HCT116 (cell line): Measurements from ENCODE around the gene SNTG2. TPM values are rescaled to one million over a fixed set of nuclear protein-coding genes. Genes with fewer than 3 reads are reported as not detected.

ENCODE experiments used
- ATAC-seq: fragments of 200-7000 bp; cut with Tn5 transposase; 2 replicates; pipeline ENCODE4 v1.9.1; 2020; ENCODE audit warnings: mild to moderate bottlenecking, moderate library complexity
- BruUV-seq: library from RNA; stranded (reverse); fragments of 400-500 nt; replicated peaks from 2 replicates; lab custom pipeline; 2021; lab: Mats Ljungman, UMichigan
- CTCF ChIA-PET: fragments of 300-600 bp; sonication (Branson Sonifier 250); formaldehyde crosslinking; loops from one replicate; lab custom pipeline; 2021; ENCODE audit warnings: antibody characterized with exemption; lab: Charles Lee
- POLR2A ChIA-PET: fragments of 300-600, 350-600 bp; sonication (Branson Sonifier 250); formaldehyde crosslinking; loops from one replicate; lab custom pipeline; 2021; ENCODE audit warnings: antibody characterized with exemption; lab: Charles Lee
- RAD21 ChIA-PET, 2 experiments: fragments of 300-600 bp; sonication (Branson Sonifier 250); formaldehyde crosslinking; loops; one replicate each; lab custom pipeline; 2023; ENCODE audit warnings: low total read pairs in 2 of 2; ENCODE audit not compliant: uncharacterized antibody in 2 of 2, unreplicated experiment in 2 of 2, low non-redundant PET in 1 of 2; lab: Charles Lee
- DNase-seq: peaks from one replicate; pipeline ENCODE4 v3.0.0-alpha.2; 2010; ENCODE audit warnings: low read depth, low spot score
- H2AFZ ChIP-seq: fragments of 200-600 bp; shearing (Covaris generic), sonication (generic); 2 replicates; pipeline ENCODE4 v1.6.1; 2017; ENCODE audit warnings: low read depth, mixed run types, mixed read lengths, antibody characterized with exemption, low read length; ENCODE audit not compliant: poor library complexity, severe bottlenecking
- H3K27ac ChIP-seq: 2 replicates; pipeline ENCODE4 v1.5.1; 2012; ENCODE audit warnings: low read depth, low read length
- H3K27me3 ChIP-seq: fragments of 200-600 bp; sonication (generic); 2 replicates; pipeline ENCODE4 v1.6.1; 2016; ENCODE audit warnings: mixed run types, low read length, mixed read lengths; ENCODE audit not compliant: insufficient read depth
- H3K36me3 ChIP-seq, 2 experiments: fragments of 200-500 bp in 1 of 2; fragments of 200-600 bp in 1 of 2; sonication (Bioruptor generic) in 1 of 2; sonication (generic) in 1 of 2; 2 replicates each; pipeline versions ENCODE4 v1.5.1 to v1.6.1; 2014 to 2016; ENCODE audit warnings: low read length in 2 of 2, inconsistent platforms in 1 of 2, mixed read lengths in 1 of 2, mixed run types in 1 of 2; ENCODE audit not compliant: insufficient read depth in 2 of 2, control insufficient read depth in 1 of 2
- H3K4me1 ChIP-seq, 2 experiments: fragments of 200-600 bp in 1 of 2; sonication (generic) in 1 of 2; 2 replicates each; pipeline versions ENCODE4 v1.5.1 to v1.6.1; 2012 to 2017; ENCODE audit warnings: low read length in 2 of 2, inconsistent platforms in 1 of 2, mild to moderate bottlenecking in 1 of 2, mixed read lengths in 1 of 2, mixed run types in 1 of 2, moderate library complexity in 1 of 2; ENCODE audit not compliant: insufficient read depth in 2 of 2, control insufficient read depth in 1 of 2
- H3K4me2 ChIP-seq: fragments of 200-600 bp; sonication (generic); 2 replicates; pipeline ENCODE4 v1.6.1; 2017; ENCODE audit warnings: mixed run types, low read length, mixed read lengths
- H3K4me3 ChIP-seq, 2 experiments: fragments of 200-600 bp in 1 of 2; sonication (generic) in 1 of 2; replicated peaks in 1 of 2; 2 replicates each; pipeline ENCODE4 v1.5.1; 2011 to 2016; ENCODE audit warnings: low read length in 2 of 2, control low read depth in 1 of 2, low read depth in 1 of 2, mild to moderate bottlenecking in 1 of 2, mixed read lengths in 1 of 2, mixed run types in 1 of 2
- H3K79me2 ChIP-seq: fragments of 200-600 bp; sonication (generic); 2 replicates; pipeline ENCODE4 v1.6.1; 2017; ENCODE audit warnings: mild to moderate bottlenecking, mixed run types, low read length, moderate library complexity, mixed read lengths; ENCODE audit not compliant: insufficient read depth
- H3K9ac ChIP-seq: fragments of 200-600 bp; sonication (generic); 2 replicates; pipeline ENCODE4 v1.6.1; 2016; ENCODE audit warnings: low read length, mixed read lengths
- H3K9me2 ChIP-seq: fragments of 200-600 bp; sonication (generic), shearing (Covaris generic); 2 replicates; pipeline ENCODE4 v1.6.1; 2017; ENCODE audit warnings: mixed run types, mild to moderate bottlenecking, moderate library complexity; ENCODE audit not compliant: insufficient read depth
- H3K9me3 ChIP-seq, 2 experiments: fragments of 200-500 bp in 1 of 2; fragments of 200-600 bp in 1 of 2; sonication (Bioruptor generic) in 1 of 2; sonication (generic) in 1 of 2; 2 replicates each; pipeline ENCODE4 v1.6.1; 2014 to 2017; ENCODE audit warnings: low read length in 2 of 2, mixed read lengths in 2 of 2, inconsistent platforms in 1 of 2, low read depth in 1 of 2, mild to moderate bottlenecking in 1 of 2, mixed run types in 1 of 2, moderate library complexity in 1 of 2; ENCODE audit not compliant: control insufficient read depth in 1 of 2, insufficient read depth in 1 of 2
- H4K20me1 ChIP-seq: fragments of 200-600 bp; sonication (generic), shearing (Covaris generic); 2 replicates; pipeline ENCODE4 v1.6.1; 2017; ENCODE audit warnings: mixed run types, mild to moderate bottlenecking, moderate library complexity; ENCODE audit not compliant: insufficient read depth
- CBX3 ChIP-seq: IDR thresholded peaks from 2 replicates; pipeline ENCODE4 v1.6.1; 2012; ENCODE audit warnings: low read depth
- CEBPB ChIP-seq: IDR thresholded peaks from 2 replicates; pipeline ENCODE4 v1.6.1; 2012; ENCODE audit warnings: low read depth
- EGR1 ChIP-seq: IDR thresholded peaks from 2 replicates; pipeline ENCODE4 v1.6.1; 2012; ENCODE audit warnings: low read depth
- EZH2phosphoT487 ChIP-seq: fragments of 200-600 bp; IDR thresholded peaks from 2 replicates; pipeline ENCODE4 v1.6.1; 2018; ENCODE audit warnings: antibody characterized with exemption, borderline replicate concordance
- POLR2AphosphoS5 ChIP-seq: IDR thresholded peaks from 2 replicates; pipeline ENCODE4 v1.6.1; 2011; ENCODE audit warnings: mild to moderate bottlenecking, low read depth, low read length, moderate library complexity
- RAD21 ChIP-seq: IDR thresholded peaks from 2 replicates; pipeline ENCODE4 v1.6.1; 2012; ENCODE audit warnings: low read depth, mild to moderate bottlenecking
- SIN3A ChIP-seq: IDR thresholded peaks from 2 replicates; pipeline ENCODE4 v1.6.1; 2012; ENCODE audit warnings: low read depth
- SP1 ChIP-seq: IDR thresholded peaks from 2 replicates; pipeline ENCODE4 v1.6.1; 2012; ENCODE audit warnings: low read depth
- TCF7L2 ChIP-seq: IDR thresholded peaks from 2 replicates; pipeline ENCODE4 v1.7.0; 2011; ENCODE audit warnings: borderline replicate concordance, inconsistent platforms; ENCODE audit not compliant: insufficient read depth, insufficient read length; ENCODE audit errors: extremely low read depth
- YY1 ChIP-seq: IDR thresholded peaks from 2 replicates; pipeline ENCODE4 v1.6.1; 2011; ENCODE audit warnings: low read length, low read depth, moderate library complexity, mild to moderate bottlenecking; ENCODE audit not compliant: insufficient replicate concordance; ENCODE audit errors: extremely low read depth
- ZNF274 ChIP-seq: fragments of 200-500 bp; sonication (Bioruptor generic); IDR thresholded peaks from 2 replicates; pipeline ENCODE4 v1.6.1; 2014; ENCODE audit warnings: mild to moderate bottlenecking, low read depth, low read length, inconsistent platforms
- intact Hi-C: fragments of 100-400 bp; cut with micrococcal nuclease; formaldehyde crosslinking; loops from 2 replicates; pipeline ENCODE4 v1.10.0; 2022
- total RNA-seq: library from RNA; stranded (reverse); gene quantifications from one replicate; pipeline ENCODE4 v1.2.1, GENCODE V29; 2021; ENCODE audit not compliant: unreplicated experiment
- TF ChIP-seq, protein P1 (sequence below): IDR thresholded peaks from 2 replicates; pipeline ENCODE4 v1.6.1; 2012
- TF ChIP-seq, protein P2 (sequence below): IDR thresholded peaks from 2 replicates; pipeline ENCODE4 v1.6.1; 2011; ENCODE audit warnings: mild to moderate bottlenecking, low read length, moderate library complexity; ENCODE audit not compliant: insufficient replicate concordance; ENCODE audit errors: extremely low read depth

Gene SNTG2
- total RNA-seq, 1 experiment from 2014 or later = not detected

DNA sequence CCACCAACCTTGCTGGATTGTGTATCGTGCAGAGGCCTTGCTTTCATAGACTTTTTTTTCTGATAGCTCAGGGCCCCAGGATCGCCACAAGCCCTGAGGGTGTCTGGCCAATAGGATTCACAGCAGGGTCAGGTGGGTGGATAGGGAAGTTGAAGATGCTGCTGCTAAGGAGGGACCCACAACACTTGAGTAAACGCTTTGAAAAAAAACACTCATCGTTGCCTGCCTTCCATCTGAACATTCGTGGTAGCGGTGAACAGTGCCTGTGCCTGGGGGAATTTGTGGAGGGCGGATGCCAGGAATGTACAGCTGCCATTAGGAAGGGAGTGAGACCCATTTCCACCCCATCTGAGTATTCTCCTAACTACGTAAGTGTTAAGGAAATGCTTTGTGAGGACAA lies 358.0 kb downstream of the SNTG2 start:
- Histone ChIP-seq H3K36me3 (no peaks in the 10 kb centered on the region), H4K20me1 (no peaks in the 10 kb centered on the region), H3K4me3 (no peak overlapping the region), H3K9me3 (no peaks in the 10 kb centered on the region), H3K9me2 (no peaks in the 10 kb centered on the region), H2AFZ (no peak overlapping the region), H3K27ac (no peak overlapping the region), H3K4me1 (no peaks in the 10 kb centered on the region), H3K4me2 (no peak overlapping the region), H3K79me2 (no peaks in the 10 kb centered on the region), H3K27me3 (peaks cover 17% of the 10 kb centered on the region; the same call in 1 of the 2 replicates), H3K9ac (no peak overlapping the region)
- CTCF ChIA-PET = no interaction called here
- DNase-seq (no peak), ATAC-seq (no peak)
- TF ChIP-seq SP1 (no peak), EZH2phosphoT487 (no peak), POLR2AphosphoS5 (no peak), CBX3 (no peak), RAD21 (no peak), CEBPB (no peak), EGR1 (no peak), SIN3A (no peak), TCF7L2 (no peak), YY1 (no peak), ZNF274 (no peak)
- TF ChIP-seq, protein P1, sequence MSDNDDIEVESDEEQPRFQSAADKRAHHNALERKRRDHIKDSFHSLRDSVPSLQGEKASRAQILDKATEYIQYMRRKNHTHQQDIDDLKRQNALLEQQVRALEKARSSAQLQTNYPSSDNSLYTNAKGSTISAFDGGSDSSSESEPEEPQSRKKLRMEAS = no peak
- TF ChIP-seq, protein P2, sequence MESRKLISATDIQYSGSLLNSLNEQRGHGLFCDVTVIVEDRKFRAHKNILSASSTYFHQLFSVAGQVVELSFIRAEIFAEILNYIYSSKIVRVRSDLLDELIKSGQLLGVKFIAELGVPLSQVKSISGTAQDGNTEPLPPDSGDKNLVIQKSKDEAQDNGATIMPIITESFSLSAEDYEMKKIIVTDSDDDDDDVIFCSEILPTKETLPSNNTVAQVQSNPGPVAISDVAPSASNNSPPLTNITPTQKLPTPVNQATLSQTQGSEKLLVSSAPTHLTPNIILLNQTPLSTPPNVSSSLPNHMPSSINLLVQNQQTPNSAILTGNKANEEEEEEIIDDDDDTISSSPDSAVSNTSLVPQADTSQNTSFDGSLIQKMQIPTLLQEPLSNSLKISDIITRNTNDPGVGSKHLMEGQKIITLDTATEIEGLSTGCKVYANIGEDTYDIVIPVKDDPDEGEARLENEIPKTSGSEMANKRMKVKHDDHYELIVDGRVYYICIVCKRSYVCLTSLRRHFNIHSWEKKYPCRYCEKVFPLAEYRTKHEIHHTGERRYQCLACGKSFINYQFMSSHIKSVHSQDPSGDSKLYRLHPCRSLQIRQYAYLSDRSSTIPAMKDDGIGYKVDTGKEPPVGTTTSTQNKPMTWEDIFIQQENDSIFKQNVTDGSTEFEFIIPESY = no peak
- no TSS peak for BruUV-seq
- intact Hi-C loops = no loop called here
- RAD21 ChIA-PET = no interaction called here
- POLR2A ChIA-PET = no interaction called here
